ENCODE data around the gene UBN2. TPM values are rescaled to one million over a fixed set of nuclear protein-coding genes. Genes with fewer than 3 reads are reported as not detected.

Gene UBN2
- total RNA-seq, 1 donor: 8.0 TPM

- DNase-seq (ENCODE audit: low read depth): no peak
- TF ChIP-seq CTCF (IDR thresholded peaks at IDR 0.05; ENCODE audit: insufficient read depth, low read length): no peak
- H3K4me3 ChIP-seq (ENCODE audit: low read depth, low read length): no peak overlapping the region
Observed at GRCh38 chr7:139246494-139246893, 15.5 kb downstream of the UBN2 start.

DNA sequence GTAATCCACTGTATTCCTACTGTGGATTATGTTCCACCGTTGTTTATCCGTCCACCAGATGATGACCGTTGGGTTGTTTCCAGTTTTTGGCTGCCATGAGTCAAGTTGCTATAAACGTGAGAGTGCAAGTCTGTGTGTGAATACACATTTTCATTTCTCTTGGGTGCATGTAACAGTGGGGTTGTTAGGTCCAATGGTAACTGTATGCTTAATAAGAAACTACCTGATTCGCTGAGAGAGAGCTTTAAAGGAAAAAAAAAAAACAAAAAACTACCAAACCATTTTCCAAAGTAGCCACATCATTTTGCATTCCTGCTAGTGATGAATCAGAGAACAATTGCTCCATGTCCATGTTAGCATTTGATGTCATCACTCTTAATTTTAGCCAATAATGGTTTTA, 15.9 kb downstream of the UBN2 start:
- no peak for TF ChIP-seq CTCF (IDR thresholded peaks at IDR 0.05; ENCODE audit: insufficient read depth, low read length)
- H3K4me3 ChIP-seq (ENCODE audit: low read depth, low read length): no peak overlapping the region
- peak; percentile 68 for DNase-seq (ENCODE audit: low read depth)

DNA sequence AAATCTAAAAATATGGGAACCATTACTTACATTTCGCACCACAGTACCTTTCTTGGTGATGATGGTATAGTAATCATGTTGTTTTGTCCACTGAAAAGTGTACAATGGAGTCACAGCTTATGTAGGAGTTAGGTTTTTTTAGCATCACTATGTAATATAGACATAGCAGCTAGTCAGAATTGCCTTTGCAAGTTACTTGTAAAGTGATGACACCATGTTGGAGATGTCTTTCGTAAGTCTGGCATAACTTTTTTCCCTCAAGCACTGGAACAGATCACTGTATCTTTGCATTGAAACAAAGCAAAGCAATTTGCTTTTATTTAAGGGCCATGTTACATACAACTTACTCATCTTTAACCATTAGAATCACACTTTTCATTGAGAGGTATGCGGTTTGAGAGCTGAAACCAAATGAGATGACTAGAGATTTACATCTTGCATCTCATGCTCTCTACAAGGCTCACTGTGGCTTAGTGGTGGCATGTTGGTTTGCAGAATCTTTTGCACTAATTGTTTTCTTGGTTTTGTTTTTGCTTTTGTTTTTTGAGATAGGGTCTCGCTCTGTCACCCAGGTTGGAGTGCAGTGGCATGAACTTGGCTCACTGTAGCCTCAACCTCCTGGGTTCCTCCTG, 18.3 kb downstream of the UBN2 start:
- no peak for TF ChIP-seq CTCF (IDR thresholded peaks at IDR 0.05; ENCODE audit: insufficient read depth, low read length)

DNA sequence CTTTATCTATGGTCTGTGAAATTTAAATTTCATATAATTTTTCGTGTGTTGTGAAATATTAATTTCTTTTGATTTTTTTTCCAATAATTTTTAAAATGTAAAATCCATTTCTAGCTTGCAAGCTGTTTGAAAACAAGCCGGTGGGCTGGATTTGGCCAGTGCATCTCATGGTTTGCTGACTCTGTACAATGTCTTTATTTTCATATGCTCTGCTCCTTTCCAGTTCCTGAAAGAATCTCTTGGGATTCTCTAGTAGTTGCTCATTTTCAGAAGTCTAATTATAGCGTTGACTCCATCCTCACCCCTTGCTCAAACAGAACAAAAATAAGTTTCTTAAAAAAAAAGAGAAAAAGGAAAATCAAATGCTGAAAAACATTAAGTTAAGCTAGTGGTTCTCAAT, 21.4 kb downstream of the UBN2 start:
- peak; percentile 31 for DNase-seq (ENCODE audit: low read depth)
- H3K4me3 ChIP-seq (ENCODE audit: low read depth, low read length): no peak overlapping the region
- no peak for TF ChIP-seq CTCF (IDR thresholded peaks at IDR 0.05; ENCODE audit: insufficient read depth, low read length)

More for the DNA sequence above, 18.3 kb downstream of the UBN2 start:
- no peak overlapping the region for H3K4me3 ChIP-seq (ENCODE audit: low read depth, low read length)
- DNase-seq (ENCODE audit: low read depth): no peak

DNA sequence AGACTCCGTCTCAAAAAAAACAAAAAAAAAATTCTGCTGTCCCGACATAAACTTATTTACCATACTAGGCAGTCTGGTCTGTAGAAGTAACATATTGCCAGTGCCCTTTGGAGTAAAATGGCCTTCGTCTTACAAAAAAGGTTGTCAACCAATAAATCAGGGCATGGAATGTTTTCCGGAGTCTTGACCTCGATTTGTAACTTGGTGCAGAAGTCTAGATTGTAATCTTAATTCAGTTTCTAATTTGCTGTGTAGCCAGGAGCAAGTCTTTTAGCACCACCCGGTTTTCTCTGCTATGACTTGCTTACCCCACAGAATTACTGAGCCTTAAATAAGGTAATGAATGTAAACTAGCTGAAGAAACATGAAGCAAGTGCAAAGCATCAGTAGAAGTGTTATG, 23.2 kb downstream of the UBN2 start:
- no peak for TF ChIP-seq CTCF (IDR thresholded peaks at IDR 0.05; ENCODE audit: insufficient read depth, low read length)
- DNase-seq (ENCODE audit: low read depth): no peak
- no peak overlapping the region for H3K4me3 ChIP-seq (ENCODE audit: low read depth, low read length)

- no peak for TF ChIP-seq CTCF (IDR thresholded peaks at IDR 0.05; ENCODE audit: insufficient read depth, low read length)
- no peak for DNase-seq (ENCODE audit: low read depth)
- H3K4me3 ChIP-seq (ENCODE audit: low read depth, low read length): no peak overlapping the region
Observed at GRCh38 chr7:139254728-139255127, 23.7 kb downstream of the UBN2 start.

- DNase-seq (ENCODE audit: low read depth): no peak
- TF ChIP-seq CTCF (IDR thresholded peaks at IDR 0.05; ENCODE audit: insufficient read depth, low read length): no peak
- no peak overlapping the region for H3K4me3 ChIP-seq (ENCODE audit: low read depth, low read length)
Observed at GRCh38 chr7:139255290-139255689, 24.3 kb downstream of the UBN2 start.
